ENCODE measurements around the gene MARF1.

DNA sequence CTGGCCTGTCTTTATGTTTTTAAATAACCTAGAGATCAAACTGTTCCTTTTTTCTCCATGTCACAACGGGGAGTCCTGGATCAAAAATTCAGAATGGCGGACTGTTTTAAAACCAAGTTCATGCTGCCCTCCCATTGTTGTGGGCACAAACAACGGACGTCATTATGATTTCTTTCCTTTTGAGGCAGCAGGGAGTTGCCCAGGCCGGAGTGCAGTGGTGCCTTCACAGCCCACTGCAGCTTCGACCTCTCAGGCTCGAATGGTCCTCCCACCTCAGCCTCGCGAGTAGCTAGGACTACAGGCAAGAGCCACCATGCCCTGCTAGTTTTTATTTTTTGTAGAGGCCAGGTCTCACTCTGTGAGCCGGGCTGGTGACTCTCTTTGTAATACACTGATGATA is 33.6 kb upstream of the MARF1 start:
- TF ChIP-seq POLR2AphosphoS5 (IDR thresholded peaks at IDR 0.05; ENCODE audit: low read depth, low read length) = no peak
- no peak for TF ChIP-seq POLR2A (IDR thresholded peaks at IDR 0.05; ENCODE audit: low read depth, low read length)

Measured in GM12892 (cell line).